HG03064 (cell line): ENCODE results near the gene MAST4.

Experiments
- ATAC-seq: cut with Tn5 transposase; IDR thresholded peaks from one replicate; pipeline ENCODE4 v1.9.1; 2021; ENCODE audit warnings: low read depth; ENCODE audit not compliant: unreplicated experiment

The MAST4 gene

GRCh38 chr5:66894480-66895240 is 298.5 kb downstream of the MAST4 start:
- ATAC-seq = no peak

- no peak for ATAC-seq
These were observed 300.0 kb downstream of the MAST4 start for GRCh38 chr5:66896171-66896570.

- no peak for ATAC-seq
These were observed 301.2 kb downstream of the MAST4 start for GRCh38 chr5:66897356-66897755.

GRCh38 chr5:66898241-66898995 is 302.2 kb downstream of the MAST4 start:
- no peak for ATAC-seq

GRCh38 chr5:66903218-66903617 is 307.0 kb downstream of the MAST4 start:
- no peak for ATAC-seq

GRCh38 chr5:66903709-66904108 is 307.5 kb downstream of the MAST4 start:
- no peak for ATAC-seq

- ATAC-seq = no peak
These were observed 308.0 kb downstream of the MAST4 start for GRCh38 chr5:66904189-66904588.

GRCh38 chr5:66906021-66906420 is 309.8 kb downstream of the MAST4 start:
- ATAC-seq = no peak

- ATAC-seq = no peak
These were observed 312.0 kb downstream of the MAST4 start for GRCh38 chr5:66908230-66908629.

GRCh38 chr5:66909364-66909763 is 313.2 kb downstream of the MAST4 start:
- ATAC-seq = no peak

GRCh38 chr5:66912787-66913186 is 316.6 kb downstream of the MAST4 start:
- no peak for ATAC-seq

- ATAC-seq = no peak
These were observed 319.3 kb downstream of the MAST4 start for GRCh38 chr5:66915531-66915930.

- ATAC-seq = no peak
These were observed 326.7 kb downstream of the MAST4 start for GRCh38 chr5:66922881-66923280.

- no peak for ATAC-seq
These were observed 327.3 kb downstream of the MAST4 start for GRCh38 chr5:66923457-66923856.

- no peak for ATAC-seq
These were observed 327.7 kb downstream of the MAST4 start for GRCh38 chr5:66923922-66924321.

GRCh38 chr5:66927140-66927539 is 330.9 kb downstream of the MAST4 start:
- no peak for ATAC-seq

- ATAC-seq = no peak
These were observed 333.1 kb downstream of the MAST4 start for GRCh38 chr5:66929281-66929680.

- no peak for ATAC-seq
These were observed 333.8 kb downstream of the MAST4 start for GRCh38 chr5:66929995-66930394.

- ATAC-seq = no peak
These were observed 335.5 kb downstream of the MAST4 start for GRCh38 chr5:66931651-66932050.

GRCh38 chr5:66932457-66932856 is 336.3 kb downstream of the MAST4 start:
- ATAC-seq = no peak

GRCh38 chr5:66933066-66933465 is 336.9 kb downstream of the MAST4 start:
- no peak for ATAC-seq

- no peak for ATAC-seq
These were observed 342.9 kb downstream of the MAST4 start for GRCh38 chr5:66939094-66939493.
